CD4-positive, alpha-beta T cell treated with Interleukin-4 for 4 hours (primary cell): Measurements from ENCODE around the gene HOXA6.

Source experiments
- DNase-seq: peaks from one replicate; pipeline ENCODE4 v3.0.0-alpha.2; 2020

HOXA6 gene

DNA sequence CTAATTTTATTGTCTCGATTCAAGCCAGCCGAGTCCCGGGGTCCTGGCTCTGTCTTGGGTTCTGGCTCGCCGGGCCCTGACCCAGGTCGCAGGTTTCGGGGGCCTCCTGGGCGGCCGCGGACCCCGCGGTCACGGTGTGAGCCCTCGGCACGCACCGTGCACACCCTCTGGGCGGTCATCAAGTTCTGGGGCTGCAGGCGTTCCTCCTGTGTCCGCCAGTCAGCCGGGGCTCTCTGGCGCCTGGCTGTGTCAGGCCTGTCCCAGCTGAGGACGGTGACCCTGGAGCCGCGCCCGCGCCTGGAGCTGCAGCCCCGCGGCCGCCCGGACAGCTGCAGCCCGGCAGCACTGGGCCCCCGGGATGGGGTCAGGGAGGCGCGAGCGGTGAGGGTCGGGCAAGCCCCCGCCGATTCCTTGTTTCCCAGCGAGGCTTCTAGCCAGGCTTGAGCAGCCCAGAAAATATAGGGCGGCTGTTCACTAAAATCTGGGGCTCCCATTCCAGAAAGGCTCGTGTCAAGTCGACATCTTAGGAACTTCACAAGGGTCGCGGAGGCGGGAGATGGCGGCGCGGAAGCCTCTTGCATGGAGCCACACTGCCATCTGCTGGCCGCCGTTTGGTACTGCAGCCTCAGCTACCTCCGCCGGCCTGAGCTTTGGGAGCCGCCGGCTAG, 13.1 kb upstream of the HOXA6 start:
- peak; percentile 85 for DNase-seq

DNA sequence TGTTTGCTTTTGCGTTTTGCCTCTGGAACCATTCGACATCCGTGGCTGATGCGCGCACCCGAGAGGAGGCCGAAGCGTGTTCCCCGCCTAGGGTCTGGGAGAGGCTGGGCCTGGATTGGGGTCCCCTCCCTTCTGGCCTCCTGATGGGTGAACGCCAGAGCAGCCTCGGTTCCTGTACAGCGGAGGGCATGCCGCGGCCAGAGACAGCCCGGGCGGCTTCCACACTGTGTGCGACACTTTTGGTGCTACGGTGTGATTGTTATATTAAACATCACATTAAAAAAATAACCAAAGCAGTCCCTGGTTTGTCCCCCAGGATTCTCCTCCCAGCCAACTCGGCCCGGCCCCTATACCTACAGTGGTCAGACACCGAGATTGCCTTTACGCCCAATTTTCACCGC, 12.6 kb upstream of the HOXA6 start:
- no peak for DNase-seq

DNA sequence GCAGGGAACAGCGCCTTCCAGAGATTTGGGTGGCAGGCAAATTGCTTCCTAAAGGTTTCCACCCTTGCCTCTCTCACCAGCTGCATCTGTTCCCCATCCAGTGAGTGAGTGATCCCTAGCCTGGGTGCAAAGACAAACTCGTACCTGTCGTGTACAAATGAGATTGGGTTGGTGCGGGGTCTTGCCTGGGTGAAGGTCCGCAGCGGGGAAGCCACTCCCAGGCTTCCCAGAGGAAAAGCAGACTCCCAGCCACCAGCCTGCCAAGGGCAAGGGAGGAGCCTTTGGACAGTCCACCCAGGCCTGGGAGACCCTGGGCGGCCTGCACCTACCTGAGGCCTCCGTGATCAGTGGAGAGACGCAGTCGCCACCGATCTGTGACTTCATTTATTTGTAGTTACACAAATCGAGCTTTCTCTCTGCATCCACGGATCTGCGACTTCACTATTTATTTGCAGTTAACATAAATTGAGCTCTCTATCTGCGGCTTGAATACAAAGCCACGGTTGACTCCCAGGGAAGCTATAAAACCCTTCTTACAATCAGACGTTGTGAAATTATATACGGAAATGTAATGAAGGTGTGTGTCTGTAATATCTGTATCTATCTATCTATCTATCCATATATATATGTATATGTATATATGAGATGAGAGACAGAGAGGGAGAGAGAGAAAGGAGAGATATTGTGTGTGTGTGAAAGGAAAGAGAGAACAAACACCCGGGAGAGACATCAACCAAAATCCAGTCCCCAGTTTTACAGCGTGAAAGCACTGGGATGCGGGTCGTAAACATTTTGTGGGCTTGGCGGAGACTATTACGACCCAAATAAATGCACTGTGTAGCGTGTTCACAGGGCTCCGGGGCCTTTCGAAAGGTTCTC, 11.9 kb upstream of the HOXA6 start:
- no peak for DNase-seq

DNA sequence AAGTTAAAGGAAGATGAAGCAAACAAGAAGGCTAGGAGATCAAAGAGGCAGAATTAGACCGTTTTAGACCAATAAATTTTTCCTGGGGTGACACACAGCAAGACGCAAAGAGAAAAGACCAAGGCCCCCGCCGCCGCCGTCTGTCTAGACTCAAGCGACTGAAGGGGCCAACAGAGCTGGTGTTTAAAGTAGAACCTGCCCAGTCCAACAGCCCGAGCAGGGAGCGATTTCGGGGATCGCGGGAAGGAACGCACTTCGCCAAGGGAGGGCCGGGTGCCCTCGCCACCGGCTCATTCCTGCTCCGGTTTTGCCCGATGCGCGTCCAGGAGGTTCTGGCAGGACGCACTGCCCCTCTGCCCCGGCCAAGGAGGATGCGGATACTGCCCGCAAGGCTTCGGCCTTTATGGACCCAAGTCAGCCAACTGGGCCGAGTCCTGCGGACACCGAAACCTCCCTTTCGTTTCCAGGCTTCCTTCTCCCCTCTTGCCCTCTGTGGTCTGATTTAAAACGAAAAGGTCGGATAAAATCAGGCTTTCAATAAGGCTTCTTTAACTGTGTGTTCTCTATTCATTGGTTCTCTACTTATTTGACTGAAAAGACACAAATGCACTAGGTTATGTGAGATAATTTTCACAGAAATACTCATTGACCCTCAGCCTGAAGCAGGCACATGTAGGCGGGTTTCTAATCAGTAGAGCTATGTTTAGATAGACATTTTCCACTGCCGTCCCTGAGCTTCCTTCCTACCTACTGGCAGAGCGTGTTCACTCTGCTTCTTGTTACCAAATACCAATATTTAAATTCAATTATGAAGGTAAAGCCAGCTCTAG, 11.1 kb upstream of the HOXA6 start:
- no peak for DNase-seq

DNA sequence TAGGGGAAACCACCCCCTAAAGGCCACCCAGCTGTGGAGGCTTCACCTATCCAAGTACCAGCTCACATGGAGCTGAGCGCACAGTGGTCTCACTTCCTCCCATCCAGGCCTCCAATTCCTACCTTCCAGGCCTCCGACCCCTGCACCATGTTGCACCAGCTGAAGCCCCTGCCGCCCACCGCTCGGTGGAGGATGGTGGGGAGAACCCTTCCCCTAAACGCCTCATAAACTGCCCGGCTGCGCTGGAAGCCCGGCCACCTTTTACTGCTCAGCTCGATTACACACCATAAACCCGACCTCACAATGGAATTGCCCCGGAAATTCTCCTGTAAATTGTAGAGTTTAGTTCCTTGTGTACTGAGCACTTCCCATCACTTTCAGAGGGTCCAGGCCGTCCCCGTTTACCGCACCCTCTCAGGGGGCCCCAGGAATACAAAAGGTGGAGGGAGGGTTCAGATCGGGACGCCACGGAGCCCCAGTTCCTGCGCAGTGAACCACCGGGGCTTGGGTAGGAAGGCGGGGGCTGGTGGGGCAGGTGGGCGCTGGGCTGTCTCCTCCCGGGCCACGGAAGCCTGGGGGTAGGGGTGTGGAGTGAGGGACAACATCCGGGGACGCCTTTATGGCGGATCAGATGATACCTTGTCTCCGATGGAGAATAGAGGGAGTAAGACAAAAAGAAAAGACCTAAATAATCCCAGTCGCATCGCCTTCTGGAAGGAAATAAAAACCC, 10.3 kb upstream of the HOXA6 start:
- DNase-seq: no peak

DNA sequence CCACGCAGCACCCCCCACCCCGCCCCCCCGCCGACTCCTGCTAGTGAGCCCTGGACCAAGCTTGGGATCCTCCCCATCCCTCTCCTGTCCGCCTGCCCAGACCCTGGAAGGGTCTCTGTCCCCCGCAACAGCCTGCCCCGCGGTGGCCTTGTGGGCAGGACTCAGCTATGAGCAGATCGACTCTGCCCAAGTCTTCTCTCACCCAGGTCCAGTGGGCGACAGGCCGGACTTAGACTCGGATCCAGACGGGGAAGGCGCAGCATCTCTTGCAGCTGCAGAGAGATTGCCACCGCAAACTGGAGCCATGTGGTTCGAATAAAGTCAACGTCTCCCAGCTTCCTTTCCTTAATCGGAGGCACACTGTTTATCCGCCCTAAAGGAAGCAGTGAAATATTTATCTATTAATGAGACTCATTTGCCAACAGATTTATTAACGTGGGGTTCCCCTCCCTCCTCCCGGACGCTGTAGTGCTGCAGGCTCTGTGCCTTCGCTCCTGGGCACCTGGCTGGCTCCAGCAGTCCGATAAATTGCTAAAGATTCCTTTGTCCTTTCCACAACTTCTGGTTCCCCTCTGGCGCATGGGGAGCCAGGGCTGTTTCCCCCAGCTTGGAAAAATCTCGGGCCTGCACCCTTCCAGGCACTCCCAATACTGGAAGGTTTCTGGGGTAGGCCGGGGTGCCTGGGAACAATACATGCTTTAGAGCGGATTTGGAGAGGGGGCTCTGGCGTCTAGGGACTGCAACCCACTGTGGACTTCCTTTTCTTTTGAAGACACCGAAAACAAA, 9.5 kb upstream of the HOXA6 start:
- DNase-seq: no peak

DNA sequence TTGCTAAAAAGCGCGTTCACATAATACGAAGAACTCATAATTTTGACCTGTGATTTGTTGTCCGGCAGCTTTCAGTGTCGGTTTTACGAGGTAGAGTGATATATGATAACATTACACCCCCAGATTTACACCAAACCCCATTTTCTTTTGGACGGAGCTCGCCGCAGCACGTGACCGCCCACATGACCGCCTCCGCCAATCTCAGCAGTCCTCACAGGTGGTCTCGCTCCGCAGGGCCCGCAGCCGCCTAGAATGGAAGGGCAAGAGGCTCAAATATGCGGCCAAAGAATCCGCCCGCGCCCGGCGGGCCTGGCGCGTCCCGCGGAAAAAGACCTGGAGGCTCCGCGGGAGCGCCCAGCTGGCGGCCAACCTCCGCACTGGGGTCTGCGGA, 8.9 kb upstream of the HOXA6 start, which contains the start of gene HOXA7:
Gene HOXA7 (minus strand): TSS at position 168 of the 391 bp plus-strand sequence. CDS start 130 bp downstream, at position 38.
- no peak for DNase-seq

DNA sequence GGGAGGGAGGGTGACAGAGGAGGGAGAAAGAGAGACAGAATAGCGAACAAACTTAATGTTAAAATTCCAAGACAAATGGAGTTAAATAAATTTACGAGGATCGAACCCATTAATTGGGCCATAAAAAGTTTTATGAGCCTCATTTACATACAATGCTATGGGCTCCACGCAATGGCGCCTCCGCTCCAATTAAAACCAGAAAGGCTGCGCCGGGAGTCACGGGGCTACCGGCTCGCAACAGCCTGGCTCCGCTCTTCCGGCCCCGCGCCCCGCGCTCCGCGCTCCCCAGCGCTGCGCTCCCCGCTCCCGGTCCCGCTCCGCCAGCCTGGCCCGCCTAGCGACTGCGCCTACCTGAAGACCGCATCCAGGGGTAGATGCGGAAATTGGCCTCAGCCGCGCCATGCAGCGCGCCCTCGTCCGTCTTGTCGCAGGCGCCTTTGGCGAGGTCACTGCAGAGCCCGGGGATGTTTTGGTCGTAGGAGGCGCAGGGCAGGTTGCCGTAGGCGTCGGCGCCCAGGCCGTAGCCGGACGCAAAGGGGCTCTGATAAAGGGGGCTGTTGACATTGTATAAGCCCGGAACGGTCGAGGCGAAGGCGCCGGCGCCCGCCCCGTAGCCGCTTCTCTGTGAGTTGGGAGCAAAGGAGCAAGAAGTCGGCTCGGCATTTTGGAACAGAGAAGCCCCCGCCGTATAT, 8.4 kb upstream of the HOXA6 start:
- no peak for DNase-seq

DNA sequence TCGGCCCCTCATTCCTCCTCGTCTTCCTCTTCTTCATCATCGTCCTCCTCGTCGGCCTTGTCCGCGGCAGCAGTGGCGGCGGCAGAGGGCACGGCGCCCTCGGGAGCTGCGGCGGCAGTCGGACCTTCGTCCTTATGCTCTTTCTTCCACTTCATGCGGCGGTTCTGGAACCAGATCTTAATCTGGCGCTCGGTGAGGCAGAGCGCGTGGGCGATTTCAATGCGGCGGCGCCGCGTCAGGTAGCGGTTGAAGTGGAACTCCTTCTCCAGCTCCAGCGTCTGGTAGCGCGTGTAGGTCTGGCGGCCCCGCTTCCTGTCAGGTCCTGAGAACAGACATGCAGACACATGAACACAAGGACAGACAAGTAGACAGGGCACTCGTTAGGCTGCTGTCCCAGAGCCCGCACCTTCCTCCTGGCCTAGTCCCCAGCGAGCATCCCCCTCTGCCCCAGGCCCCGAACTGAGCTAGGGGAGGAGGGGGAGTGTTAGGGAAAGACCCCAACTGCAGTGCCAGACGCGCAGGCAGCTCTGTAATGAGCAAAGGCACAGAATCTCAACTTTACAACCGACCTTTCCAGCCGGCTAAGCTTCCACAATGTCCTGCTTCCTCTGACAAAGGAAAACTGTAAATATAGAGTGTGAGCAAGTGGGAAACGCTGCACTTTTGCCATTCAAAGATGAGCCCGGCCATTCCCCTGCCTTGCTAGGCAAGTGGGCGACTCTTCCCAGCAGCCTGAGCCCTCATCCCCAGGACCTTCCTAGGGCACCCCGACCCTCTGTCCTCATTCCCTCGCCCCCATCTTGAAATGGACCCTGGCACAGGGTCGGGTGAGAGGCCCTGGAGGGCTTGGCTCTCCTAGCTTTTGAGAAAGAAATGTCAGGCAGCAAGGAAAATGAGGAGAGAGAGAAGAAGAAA, 7.6 kb upstream of the HOXA6 start:
- DNase-seq: no peak

DNA sequence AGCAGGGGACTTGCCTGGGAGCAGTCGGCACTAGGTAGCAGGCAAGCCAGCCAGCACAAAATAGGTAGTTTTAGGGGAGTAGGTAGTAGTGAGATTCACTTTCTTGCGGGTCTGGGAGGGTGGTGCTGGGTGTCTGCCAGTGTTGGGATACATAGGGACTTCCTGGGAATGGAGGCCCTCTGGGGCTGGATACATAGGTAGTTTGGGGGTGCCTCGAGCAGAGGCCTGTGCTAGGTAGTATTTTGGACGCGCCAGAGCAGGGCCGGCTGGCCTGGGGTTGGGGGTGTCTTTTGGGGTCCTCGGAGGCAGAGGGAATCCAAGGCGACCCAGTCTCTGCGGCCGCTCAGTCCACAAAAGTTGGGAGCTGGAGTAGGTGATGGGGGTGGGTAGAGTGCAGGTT, 6.8 kb upstream of the HOXA6 start:
- DNase-seq: no peak

DNA sequence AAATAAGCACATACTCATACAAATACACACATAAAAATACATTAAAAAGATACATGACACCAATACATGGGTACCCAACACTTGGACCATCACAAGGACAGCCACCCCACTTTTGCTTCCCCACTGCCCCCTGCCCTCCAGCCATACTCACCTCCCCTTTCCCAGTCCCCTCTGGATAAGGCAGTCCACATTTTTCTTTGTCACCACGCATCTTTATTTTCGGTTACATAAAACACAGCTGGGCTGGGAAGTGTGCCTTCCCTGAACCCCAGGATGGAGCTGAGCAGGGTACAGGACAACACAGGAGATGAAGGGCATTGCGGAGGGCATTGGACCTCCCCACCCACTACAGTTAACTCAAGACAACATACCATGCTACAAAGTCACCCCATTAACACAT, 6.0 kb upstream of the HOXA6 start:
- no peak for DNase-seq

DNA sequence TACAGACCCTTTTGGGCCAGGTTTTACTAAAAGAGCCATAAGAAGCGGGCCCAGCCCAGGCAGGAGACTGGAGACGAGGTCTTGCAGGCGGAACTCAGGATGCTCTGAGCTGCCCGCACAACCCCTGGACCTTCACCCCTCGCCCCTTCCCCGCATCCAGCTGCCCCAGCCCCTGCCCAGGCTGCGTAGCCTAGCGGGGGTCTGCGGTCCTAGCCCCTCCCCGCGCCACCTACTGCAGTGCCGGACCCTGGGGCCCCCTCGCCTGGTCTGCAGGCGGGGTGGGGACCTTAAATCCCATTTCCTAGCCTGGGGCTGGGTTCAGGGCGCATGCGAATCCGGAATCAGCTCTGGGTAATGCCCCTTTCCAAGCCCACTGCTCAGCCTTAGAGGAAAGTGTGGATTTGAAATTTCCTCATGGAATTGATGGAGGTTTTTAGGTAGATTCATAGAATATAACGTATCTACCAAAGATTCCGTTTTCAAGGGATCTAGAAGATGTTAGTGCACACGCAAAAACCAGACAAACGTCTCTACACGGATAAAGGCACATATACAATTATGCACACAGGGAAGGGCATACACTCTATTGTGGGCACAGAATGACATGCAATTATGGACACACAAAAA, 5.4 kb upstream of the HOXA6 start:
- DNase-seq: no peak

DNA sequence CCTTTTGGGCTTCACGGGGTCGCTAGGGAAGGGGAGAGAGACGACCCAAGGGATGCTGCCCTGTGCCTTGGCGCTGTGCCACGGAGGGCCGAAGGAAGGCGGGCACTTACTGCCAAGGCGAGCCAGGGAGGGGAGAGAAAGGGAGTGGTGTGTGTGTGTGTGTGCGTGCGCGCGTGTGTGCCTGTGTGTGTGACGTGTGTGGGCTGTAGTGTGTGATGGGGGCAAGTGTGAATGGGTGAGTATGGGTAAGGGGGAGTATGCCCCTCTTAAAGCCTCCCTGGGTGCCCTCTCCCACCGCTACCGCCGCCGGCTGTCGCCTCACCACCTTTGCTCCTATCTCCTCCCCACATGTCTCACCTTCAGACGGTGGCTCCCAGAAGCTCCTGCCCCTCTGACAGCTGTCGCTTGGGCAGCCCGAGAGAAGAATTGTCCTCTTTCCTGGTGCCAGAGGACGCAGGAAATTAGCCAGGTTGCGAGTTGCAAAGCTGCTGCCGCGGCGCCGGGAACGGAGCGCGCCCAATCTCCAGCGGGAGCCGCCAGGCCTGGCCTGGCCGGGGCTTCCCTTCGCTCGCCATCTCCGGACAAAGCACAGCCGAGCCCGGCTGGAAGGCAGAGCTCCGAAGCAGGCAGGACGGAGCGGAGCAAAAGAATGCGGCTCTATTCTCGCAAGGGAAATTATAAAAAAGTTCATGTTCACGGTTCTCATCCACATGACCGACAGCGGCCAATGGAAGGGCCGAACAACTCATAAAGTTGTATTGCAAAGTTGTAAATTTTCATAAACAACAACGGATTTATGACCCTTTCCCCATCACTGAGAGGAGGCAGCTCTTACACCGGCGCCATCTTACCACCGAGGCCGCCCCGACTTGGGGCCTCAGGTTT, 4.6 kb upstream of the HOXA6 start, which contains the start of gene HOXA3:
Gene HOXA3 (minus strand): TSS at position 653 of the 885 bp plus-strand sequence. CDS start 41,943 bp downstream, outside the sequence.
- no peak for DNase-seq

DNA sequence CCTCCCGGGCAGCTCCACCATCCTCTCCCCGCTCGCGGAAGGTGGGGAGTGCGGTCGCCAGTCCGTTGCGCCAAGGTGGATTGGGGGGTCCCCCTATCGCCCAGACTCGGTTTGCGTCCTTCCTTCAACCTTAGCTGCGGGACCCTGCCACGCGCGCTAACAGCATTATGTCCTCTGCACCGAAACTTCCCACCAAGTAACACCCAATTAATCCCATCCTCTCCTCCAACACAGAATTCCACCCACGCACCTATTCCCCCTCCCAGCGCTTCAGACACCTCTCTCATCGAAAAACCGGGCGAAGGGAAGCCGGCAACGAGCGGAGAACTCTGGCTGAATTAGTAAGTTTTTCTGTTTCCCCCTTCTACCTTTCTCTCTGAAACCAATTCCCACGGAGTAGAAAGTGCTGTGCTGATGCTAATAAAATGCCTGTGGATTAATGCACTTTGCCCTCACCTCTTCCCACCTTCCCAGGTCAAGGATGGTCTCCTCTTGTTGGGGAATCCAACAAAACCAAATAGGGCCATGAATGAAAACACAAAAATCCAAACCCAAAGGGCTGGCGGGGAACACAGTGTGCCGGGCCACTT, 3.9 kb upstream of the HOXA6 start:
- no peak for DNase-seq

DNA sequence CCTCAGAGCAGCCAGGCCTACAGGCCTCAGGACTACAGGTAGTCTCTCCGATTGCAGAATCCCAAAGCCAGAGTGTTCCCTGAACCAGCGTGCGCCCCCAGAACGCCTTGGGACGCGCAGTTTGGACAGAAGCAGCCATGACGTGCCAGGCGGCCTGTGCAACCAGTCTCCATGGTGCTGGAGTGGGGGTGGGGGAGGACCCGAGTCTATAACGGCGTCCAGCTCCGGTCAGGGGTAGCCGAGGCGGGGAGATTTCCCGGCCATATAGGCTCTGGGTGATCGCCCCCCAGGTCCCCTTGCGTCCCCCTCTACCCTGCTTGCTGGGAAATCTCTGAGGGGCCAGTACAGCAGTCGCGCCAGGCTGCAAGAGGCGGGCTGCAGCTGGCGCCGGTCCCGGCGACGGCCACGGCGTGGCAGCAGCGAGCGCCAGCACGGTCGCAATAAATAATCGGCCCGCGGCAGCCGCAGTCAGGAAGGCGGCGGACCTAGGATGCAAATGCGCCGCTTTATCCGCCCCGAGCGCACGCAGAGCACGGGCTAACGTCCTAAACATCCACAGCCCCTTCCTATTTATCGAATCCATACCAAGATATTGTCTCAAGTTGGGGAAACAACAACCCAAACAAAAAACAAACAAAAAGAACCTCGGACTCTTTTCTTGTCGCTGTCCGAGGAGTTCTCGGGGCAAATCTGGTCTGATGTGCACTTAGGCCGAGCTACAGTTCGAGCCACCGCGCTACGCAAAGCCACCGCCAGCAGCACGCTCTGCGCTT, 3.2 kb upstream of the HOXA6 start:
- peak; percentile 50 for DNase-seq

DNA sequence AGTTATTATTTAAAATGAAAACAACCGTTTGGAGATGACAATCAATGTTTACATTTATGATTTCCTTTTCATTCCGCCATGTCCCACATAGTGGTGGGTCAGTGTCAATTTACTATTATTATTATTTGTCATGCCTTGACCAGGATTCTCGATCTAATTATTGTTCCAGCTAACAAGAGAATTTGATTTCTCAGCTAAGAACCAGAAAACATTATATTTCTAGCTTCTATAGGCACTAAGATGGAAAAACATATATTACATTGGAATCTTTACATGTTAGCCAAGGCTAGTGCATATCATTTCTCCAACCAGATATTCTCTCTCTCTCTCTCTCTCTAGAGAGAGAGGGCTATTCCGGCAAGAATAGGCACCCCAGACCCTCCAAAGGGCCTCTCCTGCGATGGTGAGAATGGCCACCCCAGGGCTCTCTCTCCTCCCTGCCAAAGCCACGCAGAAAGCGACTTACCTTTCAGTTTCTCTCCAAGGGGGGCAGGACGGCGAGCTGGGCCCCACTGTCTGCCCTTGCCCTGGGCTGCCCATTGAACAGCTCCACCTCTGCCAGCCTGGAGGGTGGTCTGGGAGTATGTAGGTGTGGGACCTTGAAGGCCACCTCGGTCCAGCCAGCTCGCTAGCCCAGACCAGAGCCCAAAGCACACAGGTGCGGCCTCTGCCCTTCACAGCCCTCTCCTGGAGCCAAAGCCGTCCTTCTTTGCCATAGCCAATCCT, 2.4 kb upstream of the HOXA6 start:
- DNase-seq: no peak
